K562 treated with DMSO at 1 percent for 12 hours (cell line): ENCODE measurements around the gene TPT1. TPM values are rescaled to one million over a fixed set of nuclear protein-coding genes. Genes with fewer than 3 reads are reported as not detected.

ENCODE experiments used
- total RNA-seq: library from RNA; unstranded; fragments of 300-600 nt; gene quantifications from 2 replicates; pipeline ENCODE4 v1.2.3, GENCODE V29; 2022; ENCODE audit not compliant: insufficient read depth

TPT1 gene
- total RNA-seq: 2,833 and 3,103 TPM in 2 replicates

DNA sequence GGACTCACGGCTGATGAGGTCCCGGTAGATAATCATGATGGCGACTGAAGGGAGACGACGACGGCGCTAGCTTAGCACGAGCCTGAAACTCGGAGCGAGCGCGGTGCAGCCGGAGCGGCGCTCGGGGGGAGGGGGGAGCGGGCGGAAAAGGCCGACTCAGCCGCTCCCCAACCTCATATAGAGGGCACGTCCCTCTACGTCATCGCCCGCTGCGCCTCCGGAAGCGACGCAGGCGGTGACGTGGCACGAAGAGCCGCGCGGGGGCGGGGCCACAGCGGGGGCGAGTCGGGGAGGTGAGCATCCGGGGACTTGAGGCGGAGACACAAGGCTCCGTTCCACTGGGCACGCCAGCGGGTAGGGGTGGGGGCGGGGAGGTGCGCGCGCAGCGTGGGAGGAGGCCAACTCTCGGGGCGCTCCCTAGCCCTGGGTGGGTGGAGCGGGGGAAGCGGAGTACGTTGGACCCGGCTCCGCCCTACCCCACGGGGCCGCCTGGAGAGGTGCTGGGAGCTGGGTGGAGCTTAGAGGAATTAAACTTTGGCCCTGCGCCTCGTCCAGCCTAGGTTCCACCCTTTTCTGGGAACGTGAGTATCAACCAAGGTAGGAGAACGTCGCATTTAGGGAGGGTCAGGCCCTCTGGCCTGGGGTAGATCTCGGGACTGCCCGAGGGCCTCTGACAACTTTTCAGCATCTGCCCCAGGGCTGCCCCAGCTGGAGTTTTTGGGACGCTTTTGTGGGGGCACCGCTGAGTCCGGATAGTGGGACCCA is at the start of gene TPT1:
TPT1 (minus strand) TSS at position 150 of the 765 bp plus-strand sequence; CDS start at position 36, 114 bp downstream.

Other genes with a start within 250 kb of the TPT1 start
- gene GTF2F2, start 220.7 kb downstream of the TPT1 start, total RNA-seq: 13.5 and 14.9 TPM in 2 replicates
- gene KCTD4, start 140.1 kb downstream of the TPT1 start, total RNA-seq: not detected in 2 replicates
- gene SLC25A30, start 77.2 kb upstream of the TPT1 start, total RNA-seq: 1.8 and 10.6 TPM in 2 replicates
- 14.3 and 63.2 TPM in 2 replicates for gene COG3, start 123.8 kb upstream of the TPT1 start, total RNA-seq